Measurements from ENCODE around the gene TSGA10.
"Not testable (repeated sequence)": the region's sequence is repeated elsewhere in the genome, so short reads cannot be mapped to it uniquely, and the experiment has no call there.

Gene TSGA10

GRCh38 chr2:99067871-99068625, 86.7 kb downstream of the TSGA10 start:
- no peak for DNase-seq

DNA sequence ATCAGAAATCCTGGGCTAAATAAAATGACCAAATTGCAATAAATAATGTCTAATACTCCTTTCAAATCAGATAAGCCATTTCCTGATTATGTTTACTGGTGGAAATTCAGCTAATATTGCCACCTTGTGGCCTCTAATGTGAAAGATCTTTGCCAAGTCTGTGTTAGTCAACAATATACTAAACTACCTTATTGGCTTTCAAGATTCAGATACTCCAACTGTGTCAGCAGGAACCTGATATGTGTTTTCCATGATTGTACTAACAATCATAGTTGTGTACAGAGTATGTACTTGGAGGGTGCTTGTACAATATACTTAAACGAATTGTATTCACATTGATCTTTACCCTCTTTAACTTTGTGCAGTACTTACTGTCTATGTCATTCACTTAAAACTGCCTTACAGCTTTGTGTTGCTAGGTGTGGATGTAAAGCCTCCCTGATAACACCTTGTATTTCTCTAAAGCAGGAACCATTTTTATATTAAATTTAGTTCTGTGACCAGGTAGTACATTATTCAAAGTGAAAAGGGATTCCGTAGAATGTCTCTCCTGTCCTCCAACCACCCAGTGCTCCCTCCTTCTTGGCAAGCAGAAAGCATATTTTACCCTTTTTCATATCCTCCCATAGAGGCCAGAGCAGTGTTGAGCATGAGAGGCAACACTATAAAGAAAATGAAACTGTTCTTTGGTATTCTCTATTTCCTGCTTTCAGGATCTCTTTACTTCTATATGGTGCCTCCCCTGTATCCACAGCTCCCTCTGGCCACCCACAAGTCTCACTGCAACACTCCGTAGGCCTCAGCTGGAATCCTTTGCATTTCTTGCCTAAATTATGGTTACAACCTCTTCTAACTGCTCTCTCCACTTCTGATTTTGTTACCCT, 88.4 kb downstream of the TSGA10 start:
- peak; percentile 54 for DNase-seq

DNA sequence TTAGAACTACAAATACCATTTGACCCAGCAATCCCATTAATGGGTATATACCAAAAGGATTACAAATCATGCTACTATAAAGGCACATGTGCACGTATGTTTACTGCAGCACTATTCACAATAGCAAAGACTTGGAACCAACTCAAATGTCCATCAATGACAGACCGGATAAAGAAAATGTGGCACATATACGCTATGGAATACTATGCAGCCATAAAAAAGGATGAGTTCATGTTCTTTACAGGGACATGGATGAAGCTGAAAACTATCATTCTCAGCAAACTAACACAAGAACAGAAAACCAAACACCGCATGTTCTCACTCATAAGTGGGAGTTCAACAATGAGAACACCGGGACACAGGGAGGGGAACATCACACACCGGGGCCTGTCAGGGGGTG, 105.6 kb downstream of the TSGA10 start:
- not testable (repeated sequence) for DNase-seq

DNA sequence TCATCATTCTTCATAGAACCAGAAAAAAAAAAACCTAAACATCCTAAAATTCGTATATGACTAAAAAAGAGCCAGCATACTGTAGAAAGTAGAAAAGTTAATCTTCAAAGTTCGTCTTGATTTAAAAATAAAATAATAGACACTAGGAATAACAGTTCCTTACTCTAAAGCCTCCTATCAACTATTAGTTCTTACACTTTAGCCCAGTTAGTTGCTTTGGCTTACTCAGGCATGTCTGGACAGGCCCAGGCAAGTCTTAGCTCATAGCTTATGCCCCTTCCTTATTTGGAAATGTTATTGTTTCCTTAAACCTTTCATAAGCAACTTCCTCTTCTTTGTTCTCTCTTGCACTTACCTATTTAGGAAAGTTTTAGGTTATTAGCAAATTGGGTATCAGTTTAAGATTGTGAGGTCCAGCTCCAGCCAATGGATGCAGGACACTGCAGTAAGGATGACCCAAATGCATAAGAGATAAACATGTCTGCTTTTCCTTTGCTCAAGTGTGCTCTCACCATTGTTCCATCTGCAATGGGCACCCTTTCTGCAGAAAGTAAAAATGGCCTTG, 113.9 kb downstream of the TSGA10 start:
- DNase-seq: not testable (repeated sequence)

- no peak for DNase-seq
These were observed 118.8 kb downstream of the TSGA10 start for GRCh38 chr2:99035920-99036319.

- DNase-seq: no peak
These were observed 122.0 kb downstream of the TSGA10 start for GRCh38 chr2:99032786-99033185.

- no peak for DNase-seq
These were observed 122.7 kb downstream of the TSGA10 start for GRCh38 chr2:99032001-99032400.

GRCh38 chr2:99031481-99031880, 123.3 kb downstream of the TSGA10 start:
- no peak for DNase-seq

- no peak for DNase-seq
These were observed 126.2 kb downstream of the TSGA10 start for GRCh38 chr2:99028558-99028957.

GRCh38 chr2:99027856-99028255, 126.9 kb downstream of the TSGA10 start:
- DNase-seq: no peak

GRCh38 chr2:99000708-99001107, 154.0 kb downstream of the TSGA10 start:
- no peak for DNase-seq

DNA sequence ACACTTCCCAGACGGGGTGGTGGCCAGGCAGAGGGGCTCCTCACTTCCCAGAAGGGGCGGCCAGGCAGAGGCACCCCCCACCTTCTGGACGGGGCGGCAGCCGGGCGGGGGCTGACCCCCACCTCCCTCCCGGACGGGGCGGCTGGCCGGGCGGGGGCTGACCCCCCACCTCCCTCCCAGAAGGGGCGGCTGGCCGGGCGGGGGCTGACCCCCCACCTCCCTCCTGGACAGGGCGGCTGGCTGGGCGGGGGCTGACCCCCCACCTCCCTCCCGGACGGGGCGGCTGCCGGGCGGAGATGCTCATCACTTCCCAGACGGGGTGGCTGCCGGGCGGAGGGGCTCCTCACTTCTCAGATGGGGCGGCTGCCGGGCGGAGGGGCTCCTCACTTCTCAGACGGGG, 166.0 kb downstream of the TSGA10 start:
- not testable (repeated sequence) for DNase-seq

DNA sequence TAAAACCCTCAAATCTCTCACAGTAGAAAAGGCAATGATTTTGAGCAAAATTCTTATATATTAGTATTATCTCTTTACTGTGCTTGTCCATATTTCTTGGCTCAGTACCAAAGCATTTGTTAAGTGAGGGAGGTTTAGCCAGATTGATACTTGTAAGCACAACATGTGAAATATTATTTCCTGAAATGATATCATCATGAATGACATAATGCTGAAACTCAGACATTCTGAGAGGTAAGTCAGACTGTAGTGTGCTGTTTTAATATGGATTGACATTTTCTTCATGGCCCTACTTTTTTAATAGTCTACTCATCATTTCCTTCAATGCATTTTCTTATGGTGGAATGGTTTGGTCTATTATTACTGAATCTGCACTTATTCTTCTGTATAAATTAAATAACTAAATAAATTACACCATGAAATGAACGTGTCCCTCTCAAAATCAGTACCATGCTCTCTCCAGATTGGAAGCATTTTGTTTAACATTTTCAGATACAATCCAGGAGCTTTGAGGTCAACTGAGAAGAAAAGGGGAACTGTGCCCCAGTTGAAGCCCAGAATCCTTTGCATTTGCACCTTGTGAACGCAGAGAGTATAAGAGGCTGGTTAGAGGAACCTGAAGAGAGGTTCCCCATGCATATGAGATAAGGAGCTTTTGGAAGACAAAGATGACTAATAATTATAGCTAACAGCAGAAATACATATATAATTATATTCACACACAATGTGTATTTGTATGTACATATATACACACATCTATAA, 168.7 kb downstream of the TSGA10 start:
- DNase-seq: no peak

GRCh38 chr2:98975611-98976010, 179.1 kb downstream of the TSGA10 start:
- no peak for DNase-seq

- no peak for DNase-seq
These were observed 182.1 kb downstream of the TSGA10 start for GRCh38 chr2:98972582-98973167.

GRCh38 chr2:98959810-98960507, 194.8 kb downstream of the TSGA10 start:
- DNase-seq: no peak

DNA sequence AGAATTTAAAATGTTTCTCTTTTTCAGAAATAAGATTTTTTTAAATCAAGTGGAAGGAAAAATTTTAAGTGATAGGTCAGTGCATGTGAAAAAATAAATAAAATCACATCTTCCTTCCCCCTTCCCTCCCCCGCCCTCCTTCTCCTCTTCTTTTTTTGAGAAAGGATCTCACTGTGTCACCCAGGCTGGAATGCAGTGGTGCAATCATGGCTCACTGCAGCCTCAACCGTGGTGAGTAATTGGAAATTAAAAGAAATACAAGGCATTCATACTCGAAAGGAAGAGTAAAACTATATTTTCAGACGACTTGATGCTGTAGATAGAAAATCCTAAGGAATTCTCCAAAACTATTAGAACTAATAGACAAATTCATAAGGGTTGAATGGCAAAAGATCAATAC, 201.8 kb downstream of the TSGA10 start:
- no peak for DNase-seq

DNA sequence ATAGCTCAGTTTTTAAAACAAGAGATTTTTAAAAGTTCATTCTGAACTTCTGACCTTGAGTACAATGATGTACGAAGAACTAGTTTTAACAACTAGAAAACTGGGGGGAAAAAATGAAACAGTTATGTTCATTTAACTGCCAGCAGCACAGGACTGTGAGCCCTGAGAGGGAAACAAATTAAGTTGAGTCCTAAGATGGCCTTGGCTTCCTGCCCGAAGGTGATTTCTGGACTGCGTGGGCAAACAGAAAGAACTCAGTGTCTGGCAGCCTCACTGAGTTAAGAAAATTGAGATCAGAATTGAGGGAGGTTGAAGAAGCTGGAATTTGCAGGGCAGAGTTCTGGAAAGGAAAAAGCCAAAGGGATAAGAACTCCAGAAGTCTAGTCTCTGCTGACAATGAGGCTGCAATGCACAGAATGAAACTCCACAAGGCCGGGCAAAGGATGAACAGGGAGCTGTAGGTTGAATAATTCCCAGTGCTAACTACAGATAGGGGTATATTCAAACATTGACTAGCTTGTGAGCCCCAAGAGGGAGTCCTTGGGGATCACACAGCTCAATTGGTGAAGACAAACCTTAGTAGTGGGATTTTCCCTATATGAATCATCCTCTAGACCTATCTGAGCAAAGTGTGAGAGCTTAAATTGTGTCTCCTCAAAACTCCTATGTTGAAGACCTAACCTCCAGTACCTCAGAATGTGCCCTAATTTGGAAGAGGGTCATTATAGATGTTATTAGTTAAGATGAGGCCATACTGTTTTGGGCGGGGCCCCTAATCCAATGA, 205.6 kb downstream of the TSGA10 start:
- DNase-seq: no peak

- DNase-seq: no peak
These were observed 207.2 kb downstream of the TSGA10 start for GRCh38 chr2:98947554-98947953.
